Esophagus squamous epithelium (tissue), 5 donors: Measurements from ENCODE around the gene PPP2R5C. TPM values are rescaled to one million over a fixed set of nuclear protein-coding genes. Genes with fewer than 3 reads are reported as not detected.
"Not testable (repeated sequence)": the region's sequence is repeated elsewhere in the genome, so short reads cannot be mapped to it uniquely, and the experiment has no call there.

Experiments used
- DNase-seq: peaks from one replicate; lab custom pipeline; 2025; lab: John Stamatoyannopoulos, UW
- H3K27ac ChIP-seq, 4 donors: fragments of 200-600 bp; sonication (generic); one replicate each; pipeline ENCODE4 v1.5.1; 2016 to 2019; ENCODE audit warnings: mild to moderate bottlenecking in 1 of 4
- H3K27me3 ChIP-seq, 4 donors: fragments of 200-600 bp; sonication (generic); 1 replicate in 3 of 4; 2 replicates in 1 of 4; pipeline versions ENCODE4 v1.5.1 to v1.6.0; 2017 to 2021; ENCODE audit warnings: antibody characterized with exemption in 1 of 4
- H3K36me3 ChIP-seq, 3 donors: fragments of 200-600 bp; sonication (generic); one replicate each; pipeline ENCODE4 v1.5.1; 2016 to 2019
- H3K4me1 ChIP-seq, 3 donors: fragments of 200-600 bp; sonication (generic); one replicate each; pipeline ENCODE4 v1.5.1; 2017 to 2019
- H3K4me3 ChIP-seq, 4 donors: fragments of 200-600 bp; sonication (generic); 1 replicate in 3 of 4; 2 replicates in 1 of 4; pipeline ENCODE4 v1.5.1; 2016 to 2019; ENCODE audit warnings: mild to moderate bottlenecking in 2 of 4, moderate library complexity in 1 of 4
- H3K9me3 ChIP-seq, 3 donors: fragments of 200-600 bp; sonication (generic); one replicate each; pipeline ENCODE4 v1.5.1; 2016 to 2019
- POLR2A ChIP-seq, 4 donors: fragments of 450-650 bp; IDR thresholded peaks; one replicate each; pipeline ENCODE4 v1.6.1; 2017; ENCODE audit warnings: antibody characterized with exemption in 4 of 4, mild to moderate bottlenecking in 4 of 4, moderate library complexity in 3 of 4
- WGBS, 2 donors: methylation state at CpG; one replicate each; pipeline ENCODE4 v1.1.5; 2018; 5-methylcytosine and 5-hydroxymethylcytosine counted together
- intact Hi-C: fragments of 100-400 bp; cut with DNase I; formaldehyde crosslinking; loops from one replicate; pipeline ENCODE4 v1.15.0; 2022
- small RNA-seq, 4 donors: library from RNA; depleted of rRNA; stranded (forward); fragments of <200 nt; gene quantifications; one replicate each; pipeline ENCODE3, GENCODE V24; 2016
- total RNA-seq, 4 donors: library from RNA; depleted of rRNA; stranded (reverse); fragments of >200 nt; gene quantifications; one replicate each; pipeline ENCODE4 v1.1.0, GENCODE V29; 2016
- TF ChIP-seq, protein P1 (sequence below), 6 experiments: fragments of 450-650 bp in 4 of 6; fragments of 200-600 bp in 2 of 6; sonication (generic) in 2 of 6; IDR thresholded peaks; one replicate each; pipeline ENCODE4 v1.5.1; 2016 to 2019; ENCODE audit warnings: antibody characterized with exemption in 6 of 6, mild to moderate bottlenecking in 4 of 6, moderate library complexity in 4 of 6
- donor health status: DM: yes; HTN: yes; CAD: no.

Gene PPP2R5C
- total RNA-seq, 4 donors from 2014 or later = 66.3 to 92.3 (median 83.4) TPM

DNA sequence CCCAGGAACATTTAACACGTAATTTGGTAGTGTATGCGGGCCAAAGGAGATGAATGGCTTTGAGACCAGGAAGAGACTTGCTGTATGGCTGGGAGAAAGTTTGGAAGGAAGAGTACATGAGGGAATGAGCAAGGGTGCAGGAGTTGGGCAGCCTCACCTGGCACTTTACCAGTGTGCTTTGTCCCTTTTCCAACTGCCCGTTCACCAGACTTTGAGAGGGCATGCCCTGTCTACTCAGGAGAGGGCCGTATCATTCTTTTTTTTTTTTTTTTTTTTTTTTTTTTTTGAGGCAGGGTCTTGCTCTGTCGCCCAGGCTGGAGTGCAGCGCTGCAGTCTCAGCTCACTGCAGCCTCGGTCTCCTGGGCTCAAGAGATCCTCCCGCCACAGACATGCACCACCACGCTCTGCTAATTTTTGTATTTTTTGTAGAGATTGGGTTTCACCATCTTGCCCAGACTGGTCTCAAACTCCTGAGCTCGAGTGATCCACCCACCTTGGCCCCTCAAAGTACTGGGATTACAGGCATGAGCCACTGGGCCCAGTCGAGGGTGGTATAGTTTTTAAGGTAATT is 209.4 kb downstream of the PPP2R5C start:
- H3K4me3 ChIP-seq = no peak overlapping the region
- TF ChIP-seq POLR2A (IDR thresholded peaks at IDR 0.05) = no peak
- TF ChIP-seq, protein P1, sequence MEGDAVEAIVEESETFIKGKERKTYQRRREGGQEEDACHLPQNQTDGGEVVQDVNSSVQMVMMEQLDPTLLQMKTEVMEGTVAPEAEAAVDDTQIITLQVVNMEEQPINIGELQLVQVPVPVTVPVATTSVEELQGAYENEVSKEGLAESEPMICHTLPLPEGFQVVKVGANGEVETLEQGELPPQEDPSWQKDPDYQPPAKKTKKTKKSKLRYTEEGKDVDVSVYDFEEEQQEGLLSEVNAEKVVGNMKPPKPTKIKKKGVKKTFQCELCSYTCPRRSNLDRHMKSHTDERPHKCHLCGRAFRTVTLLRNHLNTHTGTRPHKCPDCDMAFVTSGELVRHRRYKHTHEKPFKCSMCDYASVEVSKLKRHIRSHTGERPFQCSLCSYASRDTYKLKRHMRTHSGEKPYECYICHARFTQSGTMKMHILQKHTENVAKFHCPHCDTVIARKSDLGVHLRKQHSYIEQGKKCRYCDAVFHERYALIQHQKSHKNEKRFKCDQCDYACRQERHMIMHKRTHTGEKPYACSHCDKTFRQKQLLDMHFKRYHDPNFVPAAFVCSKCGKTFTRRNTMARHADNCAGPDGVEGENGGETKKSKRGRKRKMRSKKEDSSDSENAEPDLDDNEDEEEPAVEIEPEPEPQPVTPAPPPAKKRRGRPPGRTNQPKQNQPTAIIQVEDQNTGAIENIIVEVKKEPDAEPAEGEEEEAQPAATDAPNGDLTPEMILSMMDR (IDR thresholded peaks at IDR 0.05) = no peak
- H3K27ac ChIP-seq = peak overlapping the region in 1 of 4 donors; percentile 69
- H3K4me1 ChIP-seq = peaks cover 10 to 79% (median 36%) of the 10 kb centered on the region in 3 donors
- no peaks in the 10 kb centered on the region for H3K9me3 ChIP-seq
- peaks cover 1 to 13% (median 2%) of the 10 kb centered on the region in 3 donors for H3K36me3 ChIP-seq
- DNase-seq = no peak
- WGBS, 2 donors = 76% methylated on average over 6 to 7 of the region's 11 CpGs
- intact Hi-C loops = no loop called here
- H3K27me3 ChIP-seq = no peaks in the 10 kb centered on the region

DNA sequence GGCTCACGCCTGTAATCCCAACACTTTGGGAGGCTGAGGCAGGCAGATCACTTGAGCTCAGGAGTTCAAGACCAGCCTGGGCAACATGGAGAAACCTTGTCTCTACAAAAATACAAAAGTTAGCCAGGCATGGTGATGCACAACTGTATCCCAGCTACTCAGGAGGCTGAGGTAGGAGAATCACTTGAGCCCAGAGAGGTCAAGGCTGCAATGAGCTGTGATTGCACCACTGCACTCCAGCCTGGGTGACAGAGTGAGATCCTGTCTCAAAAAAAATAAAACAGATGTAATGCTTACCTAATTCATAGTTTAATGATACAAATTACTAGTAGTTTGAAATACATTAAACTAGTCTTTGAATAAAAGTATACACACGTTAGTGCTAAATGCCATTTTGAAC is 209.9 kb downstream of the PPP2R5C start:
- H3K4me1 ChIP-seq = peaks cover 7 to 74% (median 32%) of the 10 kb centered on the region in 3 donors
- H3K27ac ChIP-seq = peak overlapping the region in 3 of 4 donors; percentile 69 to 81 (median 75)
- H3K36me3 ChIP-seq = peaks cover 5 to 19% (median 6%) of the 10 kb centered on the region in 3 donors
- H3K9me3 ChIP-seq, intact Hi-C loops, H3K27me3 ChIP-seq, H3K4me3 ChIP-seq, DNase-seq: not testable (repeated sequence)
- WGBS, 2 donors = 82 to 86% methylated on average over 2 of the region's 2 CpGs

- no peak for DNase-seq
- WGBS, 2 donors = 13 to 20% methylated on average over 10 of the region's 10 CpGs
- peaks cover 6 to 27% (median 7%) of the 10 kb centered on the region in 3 donors for H3K36me3 ChIP-seq
- H3K9me3 ChIP-seq = no peaks in the 10 kb centered on the region
- H3K4me3 ChIP-seq = peak overlapping the region in 1 of 4 donors; percentile 2
- no peak for TF ChIP-seq POLR2A (IDR thresholded peaks at IDR 0.05)
- TF ChIP-seq, protein P1 (IDR thresholded peaks at IDR 0.05) = no peak
- H3K27ac ChIP-seq = peak overlapping the region; percentile 48 to 81 (median 72)
- peaks cover 7 to 65% (median 27%) of the 10 kb centered on the region in 3 donors for H3K4me1 ChIP-seq
- intact Hi-C loops = no loop called here
- H3K27me3 ChIP-seq = no peaks in the 10 kb centered on the region
These were observed 210.8 kb downstream of the PPP2R5C start for GRCh38 chr14:101972126-101972866.

GRCh38 chr14:101973356-101973755 is 211.8 kb downstream of the PPP2R5C start:
- intact Hi-C loops = no loop called here
- DNase-seq = no peak
- no peak overlapping the region for H3K4me3 ChIP-seq
- WGBS, 2 donors = 76 to 94% methylated on average over 3 to 5 of the region's 7 CpGs
- peaks cover 6 to 38% (median 8%) of the 10 kb centered on the region in 3 donors for H3K36me3 ChIP-seq
- TF ChIP-seq POLR2A (IDR thresholded peaks at IDR 0.05) = no peak
- TF ChIP-seq, protein P1 (IDR thresholded peaks at IDR 0.05) = no peak
- H3K4me1 ChIP-seq = peaks cover 7 to 55% (median 27%) of the 10 kb centered on the region in 3 donors
- no peaks in the 10 kb centered on the region for H3K27me3 ChIP-seq
- peak overlapping the region; percentile 48 to 81 (median 72) for H3K27ac ChIP-seq
- no peaks in the 10 kb centered on the region for H3K9me3 ChIP-seq

DNA sequence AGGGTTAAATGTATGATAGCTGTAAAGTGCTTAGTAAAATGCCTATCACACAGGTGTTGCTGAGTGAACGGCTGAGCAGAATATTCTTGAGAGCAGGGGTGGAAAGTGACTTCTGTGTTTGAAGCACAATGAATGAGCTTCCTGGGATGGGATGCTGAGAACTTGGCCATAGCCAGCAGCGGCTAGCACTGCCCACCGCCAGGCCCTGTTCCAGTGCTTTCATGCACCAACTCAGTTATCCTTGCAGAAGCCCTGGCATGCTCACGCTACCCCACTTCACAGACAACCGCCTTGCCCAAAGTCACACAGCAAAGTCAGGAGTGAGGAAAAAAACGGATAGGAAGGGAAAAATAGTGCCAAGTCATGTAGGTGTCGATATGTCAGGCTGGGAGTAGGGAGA is 213.7 kb downstream of the PPP2R5C start:
- TF ChIP-seq POLR2A (IDR thresholded peaks at IDR 0.05) = no peak
- TF ChIP-seq, protein P1 (IDR thresholded peaks at IDR 0.05) = no peak
- Histone ChIP-seq H3K9me3 (no peaks in the 10 kb centered on the region), H3K27ac (no peak overlapping the region), H3K4me1 (peaks cover 7 to 55% (median 32%) of the 10 kb centered on the region in 3 donors), H3K36me3 (peaks cover 6 to 45% (median 16%) of the 10 kb centered on the region in 3 donors), H3K27me3 (no peaks in the 10 kb centered on the region), H3K4me3 (no peak overlapping the region)
- intact Hi-C loops = no loop called here
- no peak for DNase-seq
- 84 to 88% methylated on average over 6 to 7 of the region's 7 CpGs for WGBS, 2 donors

Small RNAs within 50 kb of the gene (small RNA-seq; reads per million reads assigned to genes)
- gene AL118558.2 = 0 reads per million in 4 donors
- 0 reads per million in 4 donors for gene RNU6-790P

Other genes with a start within 250 kb of the PPP2R5C start
- 1 to 10 TPM in 1 of 4 donors, under 1 TPM in 3; 0.18 to 4.0 (median 0.53) TPM for gene DIO3, start 200.2 kb upstream of the PPP2R5C start, total RNA-seq
- gene DYNC1H1, start 202.9 kb downstream of the PPP2R5C start, total RNA-seq = 100 to 1,000 TPM; 261 to 376 (median 317) TPM